GM13976 (cell line): ENCODE measurements around the gene ETNK2.

ENCODE experiments used
- DNase-seq: peaks from one replicate; pipeline ENCODE4 v3.0.0; 2012; ENCODE audit warnings: low spot score
- in situ Hi-C: fragments of 300-500 bp; cut with MboI; formaldehyde crosslinking; loops from one replicate; pipeline ENCODE4 v1.12.0; 2022; ENCODE audit warnings: low sequenced_read_pairs, mixed read lengths, inconsistent platforms; ENCODE audit not compliant: unreplicated experiment
- TF ChIP-seq, protein P1 (sequence below): IDR thresholded peaks from 2 replicates; pipeline ENCODE4 v1.5.1; 2012; ENCODE audit warnings: borderline replicate concordance, mild to moderate bottlenecking; ENCODE audit not compliant: insufficient read depth; ENCODE audit errors: extremely low read depth, missing control alignments, control extremely low read depth

Gene ETNK2

GRCh38 chr1:204132718-204133117 lies 19.1 kb downstream of the ETNK2 start:
- DNase-seq = no peak
- TF ChIP-seq, protein P1, sequence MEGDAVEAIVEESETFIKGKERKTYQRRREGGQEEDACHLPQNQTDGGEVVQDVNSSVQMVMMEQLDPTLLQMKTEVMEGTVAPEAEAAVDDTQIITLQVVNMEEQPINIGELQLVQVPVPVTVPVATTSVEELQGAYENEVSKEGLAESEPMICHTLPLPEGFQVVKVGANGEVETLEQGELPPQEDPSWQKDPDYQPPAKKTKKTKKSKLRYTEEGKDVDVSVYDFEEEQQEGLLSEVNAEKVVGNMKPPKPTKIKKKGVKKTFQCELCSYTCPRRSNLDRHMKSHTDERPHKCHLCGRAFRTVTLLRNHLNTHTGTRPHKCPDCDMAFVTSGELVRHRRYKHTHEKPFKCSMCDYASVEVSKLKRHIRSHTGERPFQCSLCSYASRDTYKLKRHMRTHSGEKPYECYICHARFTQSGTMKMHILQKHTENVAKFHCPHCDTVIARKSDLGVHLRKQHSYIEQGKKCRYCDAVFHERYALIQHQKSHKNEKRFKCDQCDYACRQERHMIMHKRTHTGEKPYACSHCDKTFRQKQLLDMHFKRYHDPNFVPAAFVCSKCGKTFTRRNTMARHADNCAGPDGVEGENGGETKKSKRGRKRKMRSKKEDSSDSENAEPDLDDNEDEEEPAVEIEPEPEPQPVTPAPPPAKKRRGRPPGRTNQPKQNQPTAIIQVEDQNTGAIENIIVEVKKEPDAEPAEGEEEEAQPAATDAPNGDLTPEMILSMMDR = no peak
- in situ Hi-C loops = no loop called here

DNA sequence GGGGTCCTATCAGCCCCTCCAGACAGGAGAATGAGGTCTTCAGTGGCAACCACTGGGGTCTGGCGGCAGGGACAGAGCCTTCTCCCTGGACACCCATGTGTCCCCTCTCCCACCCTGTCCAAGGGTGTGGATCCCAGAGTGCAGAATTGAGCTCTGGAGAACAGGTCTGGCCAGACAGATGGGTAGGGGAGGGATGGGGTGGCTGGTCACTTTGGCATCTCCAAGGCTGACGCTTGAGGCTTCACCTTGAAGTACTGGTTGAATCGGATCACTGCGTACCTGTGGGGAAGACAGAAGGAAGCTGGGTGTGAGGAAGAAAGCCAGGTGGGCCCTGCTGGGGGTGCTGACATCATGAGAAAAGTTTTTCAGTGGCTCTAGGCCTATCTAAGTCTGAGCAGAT lies 19.9 kb downstream of the ETNK2 start:
- in situ Hi-C loops = no loop called here
- DNase-seq = no peak
- TF ChIP-seq, protein P1 = no peak

DNA sequence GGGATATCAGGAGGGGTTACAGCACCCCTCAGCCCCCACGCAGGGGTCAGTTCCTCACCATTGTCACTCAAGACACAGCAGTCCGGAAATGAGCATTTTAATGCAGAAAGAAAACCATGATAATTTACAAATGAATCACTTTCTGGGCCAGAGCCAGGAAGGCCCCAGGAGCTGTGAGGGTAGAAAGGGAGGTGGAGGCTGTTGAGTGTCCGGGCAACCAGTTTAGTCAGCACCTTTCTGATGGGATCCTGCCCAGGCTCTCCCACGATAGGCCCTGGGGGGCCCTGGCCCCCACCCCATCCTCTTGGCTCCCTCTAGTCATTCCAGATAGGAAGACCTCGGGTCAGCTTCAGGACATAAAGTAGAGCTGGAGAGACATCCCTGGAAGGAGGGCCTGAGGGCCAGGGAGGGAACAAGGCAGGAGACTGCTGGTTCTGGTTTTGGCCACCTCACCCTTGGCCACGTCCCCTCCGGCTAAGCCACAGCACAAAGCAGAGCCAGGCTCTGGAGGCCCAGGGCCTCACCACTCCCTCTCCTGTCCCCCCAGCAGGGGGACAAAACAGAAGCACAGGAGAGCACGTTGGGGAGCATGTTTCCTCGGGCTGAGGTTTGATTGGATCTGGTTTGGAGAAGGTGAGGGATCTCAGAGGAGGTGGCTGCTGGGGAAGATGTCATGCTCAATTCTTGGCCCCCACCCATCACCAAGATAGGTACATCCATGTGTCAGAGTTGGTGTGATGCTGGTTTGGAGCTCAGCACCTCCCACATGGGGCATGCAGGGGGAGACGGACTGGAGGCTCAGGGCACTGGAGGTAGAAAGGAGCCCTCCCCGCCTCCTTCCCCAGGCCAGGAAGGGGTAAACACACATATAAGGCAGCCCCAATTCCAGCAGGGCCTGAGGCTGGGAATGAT lies 20.6 kb downstream of the ETNK2 start:
- TF ChIP-seq, protein P1 = no peak
- in situ Hi-C loops = no loop called here
- DNase-seq = no peak

DNA sequence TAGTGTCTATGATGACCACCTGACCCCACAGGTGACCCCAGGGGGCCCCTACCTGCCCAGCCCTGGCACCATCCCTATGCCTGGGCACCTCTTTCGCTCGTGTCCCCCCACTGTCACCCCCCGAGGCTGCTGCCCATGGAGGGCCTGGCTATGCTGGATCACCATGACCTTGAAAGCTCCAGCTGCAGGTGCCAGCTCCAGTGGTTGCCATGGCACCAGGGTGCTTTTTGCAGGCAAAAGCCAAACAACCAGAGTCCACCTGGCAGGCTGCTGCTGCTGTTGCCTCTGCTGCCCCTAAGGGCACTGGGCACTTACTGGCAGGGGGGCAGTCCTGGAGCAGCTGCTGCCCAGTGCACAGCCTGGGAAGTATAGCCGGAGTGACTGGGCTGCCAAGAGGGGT lies 21.7 kb downstream of the ETNK2 start:
- TF ChIP-seq, protein P1 = no peak
- DNase-seq = no peak
- in situ Hi-C loops = no loop called here

GRCh38 chr1:204128964-204129896 lies 22.6 kb downstream of the ETNK2 start:
- in situ Hi-C loops = loop anchor here (5.0 kb wide), 1 partner anchor 262 kb away; no protein-coding TSS in a partner anchor
- peak; percentile 93 for DNase-seq
- TF ChIP-seq, protein P1 = peak; percentile 91

- in situ Hi-C loops = loop anchor here (5.0 kb wide), 1 partner anchor 261 kb away; no protein-coding TSS in a partner anchor
- no peak for DNase-seq
- TF ChIP-seq, protein P1 = no peak
These were observed 23.3 kb downstream of the ETNK2 start for GRCh38 chr1:204128464-204128963.
